Tracheal epithelial cell (primary cell): ENCODE results near the gene PTX3. TPM values are rescaled to one million over a fixed set of nuclear protein-coding genes. Genes with fewer than 3 reads are reported as not detected.

Experiments used
- total RNA-seq: library from RNA; depleted of rRNA; stranded (reverse); fragments of >200 nt; gene quantifications from 2 replicates; pipeline ENCODE4 v1.2.1, GENCODE V29; 2014

PTX3 gene
- total RNA-seq, result 0.85 and 5.8 TPM in 2 replicates

GRCh38 chr3:157436583-157437291, at the start of gene PTX3:
PTX3 (plus strand) TSS chr3:157436850; CDS start chr3:157436934, 84 bp downstream.

Other genes with a start within 250 kb of the PTX3 start
- 3.4 TPM in 1 of 2 replicates, not detected in the other for gene VEPH1, start 66.6 kb downstream of the PTX3 start, total RNA-seq